GM23338 (cell line): Measurements from ENCODE around the gene CAMK2N2. TPM values are rescaled to one million over a fixed set of nuclear protein-coding genes. Genes with fewer than 3 reads are reported as not detected.

Source experiments
- ATAC-seq: fragments of 200-7000 bp; cut with Tn5 transposase; 3 replicates; pipeline ENCODE4 v1.9.1; 2020
- DNase-seq: peaks from one replicate; pipeline ENCODE4 v3.0.0-alpha.2; 2015; ENCODE audit warnings: low spot score
- H2AFZ ChIP-seq: fragments of 200-600 bp; sonication (generic); 2 replicates; pipeline ENCODE4 v1.8.0; 2016; ENCODE audit warnings: antibody characterized with exemption, mild to moderate bottlenecking, moderate library complexity
- H3F3A ChIP-seq: fragments of 200-600 bp; sonication (generic); replicated peaks from 2 replicates; pipeline ENCODE4 v1.8.0; 2017; ENCODE audit warnings: antibody characterized with exemption, mixed run types, low read depth
- H3K27ac ChIP-seq: fragments of 200-600 bp; sonication (generic); 2 replicates; pipeline ENCODE4 v1.6.1; 2016; ENCODE audit warnings: low read depth
- H3K27me3 ChIP-seq: fragments of 200-600 bp; sonication (generic); 2 replicates; pipeline ENCODE4 v1.8.0; 2016; ENCODE audit warnings: mild to moderate bottlenecking, mixed run types, moderate library complexity; ENCODE audit not compliant: insufficient read depth
- H3K36me3 ChIP-seq: fragments of 200-600 bp; sonication (generic); 2 replicates; pipeline ENCODE4 v1.8.0; 2016; ENCODE audit warnings: mild to moderate bottlenecking; ENCODE audit not compliant: insufficient read depth
- H3K4me1 ChIP-seq: fragments of 200-600 bp; sonication (generic); 2 replicates; pipeline ENCODE4 v1.8.0; 2016; ENCODE audit warnings: mild to moderate bottlenecking, moderate library complexity; ENCODE audit not compliant: insufficient read depth
- H3K4me2 ChIP-seq: fragments of 200-600 bp; sonication (generic); 2 replicates; pipeline ENCODE4 v1.7.1; 2017; ENCODE audit warnings: mixed run types
- H3K4me3 ChIP-seq: fragments of 200-600 bp; sonication (generic); 2 replicates; pipeline ENCODE4 v1.6.1; 2016; ENCODE audit warnings: mixed run types
- H3K79me2 ChIP-seq: fragments of 200-600 bp; sonication (generic); replicated peaks from 2 replicates; pipeline ENCODE4 v1.8.0; 2017; ENCODE audit warnings: mild to moderate bottlenecking; ENCODE audit not compliant: insufficient read depth
- H3K9me2 ChIP-seq: fragments of 200-600 bp; sonication (generic); 2 replicates; pipeline ENCODE4 v1.8.0; 2017; ENCODE audit not compliant: insufficient read depth
- H4K20me1 ChIP-seq: fragments of 200-600 bp; sonication (generic); replicated peaks from 2 replicates; pipeline ENCODE4 v1.8.0; 2017; ENCODE audit warnings: mild to moderate bottlenecking; ENCODE audit not compliant: insufficient read depth
- H3K27ac Mint-ChIP-seq: 2 replicates; pipeline ENCODE4 v1.8.0; 2020; ENCODE audit warnings: inconsistent platforms, mild to moderate bottlenecking, moderate library complexity, mixed read lengths
- H3K27me3 Mint-ChIP-seq: 3 replicates; pipeline ENCODE4 v1.8.0; 2022; ENCODE audit warnings: low read depth, mild to moderate bottlenecking, moderate library complexity, mixed read lengths, inconsistent platforms; ENCODE audit not compliant: insufficient read depth, poor library complexity
- H3K36me3 Mint-ChIP-seq: 3 replicates; pipeline ENCODE4 v1.8.0; 2021; ENCODE audit warnings: low read depth, mild to moderate bottlenecking, inconsistent platforms, moderate library complexity, mixed read lengths
- H3K4me1 Mint-ChIP-seq: 3 replicates; pipeline ENCODE4 v1.8.0; 2020; ENCODE audit warnings: mild to moderate bottlenecking, inconsistent platforms, mixed read lengths
- H3K4me3 Mint-ChIP-seq: 3 replicates; pipeline ENCODE4 v1.8.0; 2021; ENCODE audit warnings: moderate library complexity, mild to moderate bottlenecking, inconsistent platforms, mixed read lengths
- H3K9me3 Mint-ChIP-seq: 3 replicates; pipeline ENCODE4 v1.8.0; 2020; ENCODE audit warnings: moderate library complexity, mild to moderate bottlenecking, inconsistent platforms, mixed read lengths
- CREB1 ChIP-seq: fragments of 250-450 bp; sonication (Bioruptor Pico); IDR thresholded peaks from 2 replicates; pipeline ENCODE4 v1.5.0; 2020; ENCODE audit warnings: low read depth, mild to moderate bottlenecking, moderate library complexity
- EZH2 ChIP-seq: fragments of 200-600 bp; sonication (generic); IDR thresholded peaks from one replicate; pipeline ENCODE4 v1.8.0; 2017; ENCODE audit warnings: antibody characterized with exemption, mild to moderate bottlenecking, low read depth; ENCODE audit not compliant: unreplicated experiment
- EZH2phosphoT487 ChIP-seq: fragments of 200-600 bp; sonication (generic); IDR thresholded peaks from one replicate; pipeline ENCODE4 v1.8.1; 2018; ENCODE audit warnings: antibody characterized with exemption; ENCODE audit not compliant: unreplicated experiment
- JUNB ChIP-seq: IDR thresholded peaks from one replicate; pipeline ENCODE4 v1.6.1; 2016; ENCODE audit warnings: antibody characterized with exemption; ENCODE audit not compliant: unreplicated experiment
- NANOG ChIP-seq: IDR thresholded peaks from 2 replicates; pipeline ENCODE4 v1.6.1; 2016; ENCODE audit warnings: antibody characterized with exemption, borderline replicate concordance
- POLR2AphosphoS5 ChIP-seq: IDR thresholded peaks from 2 replicates; pipeline ENCODE4 v1.6.1; 2016; ENCODE audit warnings: antibody characterized with exemption, low read depth
- STAT1 ChIP-seq: IDR thresholded peaks from one replicate; pipeline ENCODE4 v1.6.1; 2016; ENCODE audit warnings: antibody characterized with exemption; ENCODE audit not compliant: unreplicated experiment
- ZNF114 ChIP-seq: fragments of 250-450 bp; sonication (Bioruptor Pico); IDR thresholded peaks from 2 replicates; pipeline ENCODE4 v1.5.0; 2020; ENCODE audit warnings: mild to moderate bottlenecking, moderate library complexity
- ZNF331 ChIP-seq: fragments of 250-450 bp; sonication (Bioruptor Pico); IDR thresholded peaks from 2 replicates; pipeline ENCODE4 v1.5.0; 2020; ENCODE audit warnings: low read depth, mild to moderate bottlenecking, moderate library complexity
- polyA plus RNA-seq: library from polyadenylated mRNA; unstranded; fragments of >200 nt; fragmentation: Nextera tagmentation; extraction: Ambion mirVana; gene quantifications from 2 replicates; pipeline ENCODE4 v1.2.1, GENCODE V29; 2016
- total RNA-seq: library from RNA; depleted of rRNA; stranded (reverse); fragments of >200 nt; shearing (Covaris generic); gene quantifications from 2 replicates; pipeline ENCODE4 v1.2.3, GENCODE V29; 2014
- TF ChIP-seq, protein P1 (sequence below), 2 experiments: fragments of 200-600 bp in 1 of 2; sonication (generic) in 1 of 2; conservative IDR thresholded peaks; 2 replicates each; pipeline versions ENCODE4 v1.5.1 to v1.6.1; 2016 to 2017; ENCODE audit warnings: antibody characterized with exemption in 2 of 2, low read depth in 2 of 2, mild to moderate bottlenecking in 2 of 2, moderate library complexity in 1 of 2
- TF ChIP-seq, protein P2 (sequence below): IDR thresholded peaks from 2 replicates; pipeline ENCODE4 v1.6.1; 2016; ENCODE audit warnings: antibody characterized with exemption
- TF ChIP-seq, protein P3 (sequence below): fragments of 250-450 bp; sonication (Bioruptor Pico); IDR thresholded peaks from 2 replicates; pipeline ENCODE4 v1.5.0; 2020; ENCODE audit warnings: mild to moderate bottlenecking, moderate library complexity
- TF ChIP-seq, protein P4 (sequence below): IDR thresholded peaks from one replicate; pipeline ENCODE4 v1.6.1; 2018; ENCODE audit warnings: antibody characterized with exemption; ENCODE audit not compliant: unreplicated experiment

Gene CAMK2N2
- total and polyA plus RNA-seq, 2 experiments from 2014 or later = 0.32 to 1.3 TPM

DNA sequence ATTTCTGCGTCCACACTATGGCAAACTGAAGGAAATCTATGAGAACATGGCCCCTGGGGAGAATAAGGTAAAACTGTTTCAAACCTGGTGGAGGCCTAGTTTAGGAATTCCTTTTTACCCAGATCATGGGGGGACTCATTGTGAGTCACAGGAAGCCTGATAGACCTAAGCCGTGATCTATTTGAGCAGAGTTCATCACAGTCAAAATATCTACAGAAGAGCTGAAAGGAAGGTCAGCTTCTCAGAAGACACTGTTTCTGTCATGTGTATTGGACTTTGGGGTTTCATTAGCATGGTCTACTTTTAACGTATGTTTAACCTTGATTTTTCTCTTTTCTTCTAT, 39.0 kb upstream of the CAMK2N2 start:
- peak overlapping the region; percentile 99 for H3K4me2 ChIP-seq
- H2AFZ ChIP-seq = no peak overlapping the region
- no peak overlapping the region for H3K27ac Mint-ChIP-seq
- H3K9me2 ChIP-seq = no peaks in the 10 kb centered on the region
- H3K79me2 ChIP-seq = peaks cover 41% of the 10 kb centered on the region
- peak overlapping the region; percentile 45; the same call in 1 of the 2 replicates for H3K27ac ChIP-seq
- peaks cover 10% of the 10 kb centered on the region for H3K27me3 Mint-ChIP-seq
- peak overlapping the region; percentile 98 for H3K4me3 ChIP-seq
- peaks cover 15% of the 10 kb centered on the region; the same call in 1 of the 2 replicates for H3F3A ChIP-seq
- H3K9me3 Mint-ChIP-seq = no peaks in the 10 kb centered on the region
- ATAC-seq = no peak
- H3K4me3 Mint-ChIP-seq = peak overlapping the region; percentile 99
- H4K20me1 ChIP-seq = peaks cover 21% of the 10 kb centered on the region
- H3K27me3 ChIP-seq = no peaks in the 10 kb centered on the region
- no peak for DNase-seq
- H3K36me3 Mint-ChIP-seq = peaks cover 60% of the 10 kb centered on the region
- H3K4me1 ChIP-seq = peaks cover 7% of the 10 kb centered on the region; the same call in 1 of the 2 replicates
- TF ChIP-seq ZNF114 (CRISPR knock-in tag) (no peak), EZH2phosphoT487 (no peak), JUNB (no peak), POLR2AphosphoS5 (no peak), ZNF331 (no peak), NANOG (no peak), CREB1 (no peak), STAT1 (no peak), EZH2 (no peak)
- TF ChIP-seq, protein P1, sequence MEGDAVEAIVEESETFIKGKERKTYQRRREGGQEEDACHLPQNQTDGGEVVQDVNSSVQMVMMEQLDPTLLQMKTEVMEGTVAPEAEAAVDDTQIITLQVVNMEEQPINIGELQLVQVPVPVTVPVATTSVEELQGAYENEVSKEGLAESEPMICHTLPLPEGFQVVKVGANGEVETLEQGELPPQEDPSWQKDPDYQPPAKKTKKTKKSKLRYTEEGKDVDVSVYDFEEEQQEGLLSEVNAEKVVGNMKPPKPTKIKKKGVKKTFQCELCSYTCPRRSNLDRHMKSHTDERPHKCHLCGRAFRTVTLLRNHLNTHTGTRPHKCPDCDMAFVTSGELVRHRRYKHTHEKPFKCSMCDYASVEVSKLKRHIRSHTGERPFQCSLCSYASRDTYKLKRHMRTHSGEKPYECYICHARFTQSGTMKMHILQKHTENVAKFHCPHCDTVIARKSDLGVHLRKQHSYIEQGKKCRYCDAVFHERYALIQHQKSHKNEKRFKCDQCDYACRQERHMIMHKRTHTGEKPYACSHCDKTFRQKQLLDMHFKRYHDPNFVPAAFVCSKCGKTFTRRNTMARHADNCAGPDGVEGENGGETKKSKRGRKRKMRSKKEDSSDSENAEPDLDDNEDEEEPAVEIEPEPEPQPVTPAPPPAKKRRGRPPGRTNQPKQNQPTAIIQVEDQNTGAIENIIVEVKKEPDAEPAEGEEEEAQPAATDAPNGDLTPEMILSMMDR (conservative IDR thresholded peaks at IDR 0.05; ENCODE audit: low read depth in 2 of 2) = no peak
- TF ChIP-seq, protein P2, sequence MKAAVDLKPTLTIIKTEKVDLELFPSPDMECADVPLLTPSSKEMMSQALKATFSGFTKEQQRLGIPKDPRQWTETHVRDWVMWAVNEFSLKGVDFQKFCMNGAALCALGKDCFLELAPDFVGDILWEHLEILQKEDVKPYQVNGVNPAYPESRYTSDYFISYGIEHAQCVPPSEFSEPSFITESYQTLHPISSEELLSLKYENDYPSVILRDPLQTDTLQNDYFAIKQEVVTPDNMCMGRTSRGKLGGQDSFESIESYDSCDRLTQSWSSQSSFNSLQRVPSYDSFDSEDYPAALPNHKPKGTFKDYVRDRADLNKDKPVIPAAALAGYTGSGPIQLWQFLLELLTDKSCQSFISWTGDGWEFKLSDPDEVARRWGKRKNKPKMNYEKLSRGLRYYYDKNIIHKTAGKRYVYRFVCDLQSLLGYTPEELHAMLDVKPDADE = no peak
- TF ChIP-seq, protein P3, sequence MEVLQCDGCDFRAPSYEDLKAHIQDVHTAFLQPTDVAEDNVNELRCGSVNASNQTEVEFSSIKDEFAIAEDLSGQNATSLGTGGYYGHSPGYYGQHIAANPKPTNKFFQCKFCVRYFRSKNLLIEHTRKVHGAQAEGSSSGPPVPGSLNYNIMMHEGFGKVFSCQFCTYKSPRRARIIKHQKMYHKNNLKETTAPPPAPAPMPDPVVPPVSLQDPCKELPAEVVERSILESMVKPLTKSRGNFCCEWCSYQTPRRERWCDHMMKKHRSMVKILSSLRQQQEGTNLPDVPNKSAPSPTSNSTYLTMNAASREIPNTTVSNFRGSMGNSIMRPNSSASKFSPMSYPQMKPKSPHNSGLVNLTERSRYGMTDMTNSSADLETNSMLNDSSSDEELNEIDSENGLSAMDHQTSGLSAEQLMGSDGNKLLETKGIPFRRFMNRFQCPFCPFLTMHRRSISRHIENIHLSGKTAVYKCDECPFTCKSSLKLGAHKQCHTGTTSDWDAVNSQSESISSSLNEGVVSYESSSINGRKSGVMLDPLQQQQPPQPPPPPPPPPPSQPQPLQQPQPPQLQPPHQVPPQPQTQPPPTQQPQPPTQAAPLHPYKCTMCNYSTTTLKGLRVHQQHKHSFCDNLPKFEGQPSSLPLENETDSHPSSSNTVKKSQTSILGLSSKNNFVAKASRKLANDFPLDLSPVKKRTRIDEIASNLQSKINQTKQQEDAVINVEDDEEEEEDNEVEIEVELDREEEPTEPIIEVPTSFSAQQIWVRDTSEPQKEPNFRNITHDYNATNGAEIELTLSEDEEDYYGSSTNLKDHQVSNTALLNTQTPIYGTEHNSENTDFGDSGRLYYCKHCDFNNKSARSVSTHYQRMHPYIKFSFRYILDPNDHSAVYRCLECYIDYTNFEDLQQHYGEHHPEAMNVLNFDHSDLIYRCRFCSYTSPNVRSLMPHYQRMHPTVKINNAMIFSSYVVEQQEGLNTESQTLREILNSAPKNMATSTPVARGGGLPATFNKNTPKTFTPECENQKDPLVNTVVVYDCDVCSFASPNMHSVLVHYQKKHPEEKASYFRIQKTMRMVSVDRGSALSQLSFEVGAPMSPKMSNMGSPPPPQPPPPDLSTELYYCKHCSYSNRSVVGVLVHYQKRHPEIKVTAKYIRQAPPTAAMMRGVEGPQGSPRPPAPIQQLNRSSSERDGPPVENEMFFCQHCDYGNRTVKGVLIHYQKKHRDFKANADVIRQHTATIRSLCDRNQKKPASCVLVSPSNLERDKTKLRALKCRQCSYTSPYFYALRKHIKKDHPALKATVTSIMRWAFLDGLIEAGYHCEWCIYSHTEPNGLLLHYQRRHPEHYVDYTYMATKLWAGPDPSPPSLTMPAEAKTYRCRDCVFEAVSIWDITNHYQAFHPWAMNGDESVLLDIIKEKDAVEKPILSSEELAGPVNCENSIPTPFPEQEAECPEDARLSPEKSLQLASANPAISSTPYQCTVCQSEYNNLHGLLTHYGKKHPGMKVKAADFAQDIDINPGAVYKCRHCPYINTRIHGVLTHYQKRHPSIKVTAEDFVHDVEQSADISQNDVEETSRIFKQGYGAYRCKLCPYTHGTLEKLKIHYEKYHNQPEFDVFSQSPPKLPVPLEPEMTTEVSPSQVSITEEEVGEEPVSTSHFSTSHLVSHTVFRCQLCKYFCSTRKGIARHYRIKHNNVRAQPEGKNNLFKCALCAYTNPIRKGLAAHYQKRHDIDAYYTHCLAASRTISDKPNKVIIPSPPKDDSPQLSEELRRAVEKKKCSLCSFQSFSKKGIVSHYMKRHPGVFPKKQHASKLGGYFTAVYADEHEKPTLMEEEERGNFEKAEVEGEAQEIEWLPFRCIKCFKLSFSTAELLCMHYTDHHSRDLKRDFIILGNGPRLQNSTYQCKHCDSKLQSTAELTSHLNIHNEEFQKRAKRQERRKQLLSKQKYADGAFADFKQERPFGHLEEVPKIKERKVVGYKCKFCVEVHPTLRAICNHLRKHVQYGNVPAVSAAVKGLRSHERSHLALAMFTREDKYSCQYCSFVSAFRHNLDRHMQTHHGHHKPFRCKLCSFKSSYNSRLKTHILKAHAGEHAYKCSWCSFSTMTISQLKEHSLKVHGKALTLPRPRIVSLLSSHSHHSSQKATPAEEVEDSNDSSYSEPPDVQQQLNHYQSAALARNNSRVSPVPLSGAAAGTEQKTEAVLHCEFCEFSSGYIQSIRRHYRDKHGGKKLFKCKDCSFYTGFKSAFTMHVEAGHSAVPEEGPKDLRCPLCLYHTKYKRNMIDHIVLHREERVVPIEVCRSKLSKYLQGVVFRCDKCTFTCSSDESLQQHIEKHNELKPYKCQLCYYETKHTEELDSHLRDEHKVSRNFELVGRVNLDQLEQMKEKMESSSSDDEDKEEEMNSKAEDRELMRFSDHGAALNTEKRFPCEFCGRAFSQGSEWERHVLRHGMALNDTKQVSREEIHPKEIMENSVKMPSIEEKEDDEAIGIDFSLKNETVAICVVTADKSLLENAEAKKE = no peak
- TF ChIP-seq, protein P4, sequence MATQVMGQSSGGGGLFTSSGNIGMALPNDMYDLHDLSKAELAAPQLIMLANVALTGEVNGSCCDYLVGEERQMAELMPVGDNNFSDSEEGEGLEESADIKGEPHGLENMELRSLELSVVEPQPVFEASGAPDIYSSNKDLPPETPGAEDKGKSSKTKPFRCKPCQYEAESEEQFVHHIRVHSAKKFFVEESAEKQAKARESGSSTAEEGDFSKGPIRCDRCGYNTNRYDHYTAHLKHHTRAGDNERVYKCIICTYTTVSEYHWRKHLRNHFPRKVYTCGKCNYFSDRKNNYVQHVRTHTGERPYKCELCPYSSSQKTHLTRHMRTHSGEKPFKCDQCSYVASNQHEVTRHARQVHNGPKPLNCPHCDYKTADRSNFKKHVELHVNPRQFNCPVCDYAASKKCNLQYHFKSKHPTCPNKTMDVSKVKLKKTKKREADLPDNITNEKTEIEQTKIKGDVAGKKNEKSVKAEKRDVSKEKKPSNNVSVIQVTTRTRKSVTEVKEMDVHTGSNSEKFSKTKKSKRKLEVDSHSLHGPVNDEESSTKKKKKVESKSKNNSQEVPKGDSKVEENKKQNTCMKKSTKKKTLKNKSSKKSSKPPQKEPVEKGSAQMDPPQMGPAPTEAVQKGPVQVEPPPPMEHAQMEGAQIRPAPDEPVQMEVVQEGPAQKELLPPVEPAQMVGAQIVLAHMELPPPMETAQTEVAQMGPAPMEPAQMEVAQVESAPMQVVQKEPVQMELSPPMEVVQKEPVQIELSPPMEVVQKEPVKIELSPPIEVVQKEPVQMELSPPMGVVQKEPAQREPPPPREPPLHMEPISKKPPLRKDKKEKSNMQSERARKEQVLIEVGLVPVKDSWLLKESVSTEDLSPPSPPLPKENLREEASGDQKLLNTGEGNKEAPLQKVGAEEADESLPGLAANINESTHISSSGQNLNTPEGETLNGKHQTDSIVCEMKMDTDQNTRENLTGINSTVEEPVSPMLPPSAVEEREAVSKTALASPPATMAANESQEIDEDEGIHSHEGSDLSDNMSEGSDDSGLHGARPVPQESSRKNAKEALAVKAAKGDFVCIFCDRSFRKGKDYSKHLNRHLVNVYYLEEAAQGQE = no peak
- peaks cover 37% of the 10 kb centered on the region for H3K36me3 ChIP-seq
- H3K4me1 Mint-ChIP-seq = peaks cover 10% of the 10 kb centered on the region
